Heart left ventricle (tissue), 13 donors: ENCODE data around the gene TXNDC11.

Experiments
- CTCF ChIP-seq, 12 donors: fragments of 200-600 bp; sonication (generic) in 4 of 12; IDR thresholded peaks; one replicate each; pipeline versions ENCODE4 v1.5.0 to v1.8.0; 2018 to 2022; ENCODE audit warnings: antibody characterized with exemption in 12 of 12, mild to moderate bottlenecking in 5 of 12
- POLR2A ChIP-seq, 2 donors: fragments of 450-650 bp; IDR thresholded peaks; one replicate each; pipeline ENCODE4 v1.6.1; 2017; ENCODE audit warnings: antibody characterized with exemption in 2 of 2, mild to moderate bottlenecking in 2 of 2, moderate library complexity in 2 of 2
- donor health status: ischemic (EF 13 %, LVEDD 7.1; RV severe dilation, severe dysfunction).
- donor health status: DM: no; HTN: yes; CAD: no.
- donor health status: DM: no; HTN: no; CAD: no.
- donor health status: ischemic (EF 25% LVEDD 6.9; RV normal size, moderate dysfunction).
- donor health status: ischemic (EF 25% LVEDD 5.7; RV mildly dilated, moderate dysfunction).
- donor health status: ischemic (EF 35%, LVEDD 5.7; RV mildly dilated, moderate dysfunction).
- donor health status: nonischemic (EF 11% LVEDD 7.7; RV severe dilation, severe dysfunction).
- donor health status: DM: yes; HTN: yes; CAD: no.
- donor health status: PGD.
- donor health status: ischemic (EF 29% LVEDD 5.4; RV normal size, mild dysfunction).
- donor health status: nonischemic (EF 23%, LVEDD 6.1; RV moderate dilation, normal function).

DNA sequence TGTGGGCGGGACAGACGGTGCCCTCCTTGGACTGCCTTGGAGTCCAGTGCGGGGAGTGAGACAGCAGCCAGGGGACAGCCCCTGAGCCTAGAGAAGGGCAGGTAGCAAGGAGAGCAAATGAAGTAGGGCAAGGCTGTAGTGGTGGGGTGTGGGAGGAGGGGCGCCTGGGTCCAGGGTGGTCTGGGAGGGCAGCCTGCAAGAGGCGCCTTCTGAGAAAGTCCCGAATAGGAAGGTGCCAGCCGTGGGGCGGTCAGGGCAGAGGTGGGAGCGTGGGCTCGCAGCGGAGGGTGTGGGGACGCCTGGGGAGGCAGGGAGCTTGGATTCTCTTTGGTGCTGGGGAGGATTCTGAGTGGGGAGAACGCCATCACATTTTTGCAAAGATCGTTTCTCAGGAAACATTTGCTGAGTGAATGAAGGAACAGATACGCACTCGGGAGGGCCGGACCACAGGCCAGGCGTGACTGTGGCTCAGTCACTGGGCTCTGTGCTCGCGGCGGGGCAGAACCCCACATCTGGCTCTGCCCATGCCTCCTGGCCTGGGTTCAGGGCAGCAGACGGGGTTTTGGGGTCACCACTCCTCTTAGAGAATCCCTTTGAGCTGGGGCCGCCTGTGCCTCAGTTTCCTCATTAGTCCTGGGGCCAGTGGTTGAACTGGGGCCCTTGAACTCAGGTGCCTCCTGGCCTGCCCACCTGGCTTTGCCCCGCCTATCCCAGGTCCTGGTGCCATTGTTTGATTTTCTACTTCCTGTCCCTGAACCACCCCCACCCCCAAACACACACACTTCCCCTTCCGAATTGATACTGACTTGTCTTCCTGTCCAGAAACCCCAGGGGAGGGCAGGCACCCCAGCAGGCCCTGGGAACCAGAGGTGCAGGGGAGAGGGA is 70.2 kb downstream of the TXNDC11 start:
- TF ChIP-seq CTCF (IDR thresholded peaks at IDR 0.05), result no peak
- no peak for TF ChIP-seq POLR2A (IDR thresholded peaks at IDR 0.05)
